PFSK-1 (cell line): ENCODE data around the gene CDC45.

Source experiments
- FOXP2 ChIP-seq: optimal IDR thresholded peaks from 2 replicates; pipeline ENCODE3; 2011; ENCODE audit warnings: borderline replicate concordance, control low read depth, inconsistent platforms; ENCODE audit not compliant: insufficient read depth; ENCODE audit errors: extremely low read length, extremely low read depth
- POLR2AphosphoS5 ChIP-seq: IDR thresholded peaks from 2 replicates; pipeline ENCODE4 v1.6.1; 2012; ENCODE audit warnings: low read depth, mild to moderate bottlenecking, control low read depth, low read length, moderate library complexity
- SIN3A ChIP-seq: IDR thresholded peaks from 2 replicates; pipeline ENCODE4 v1.6.1; 2012; ENCODE audit warnings: mild to moderate bottlenecking, low read length, moderate library complexity, borderline replicate concordance; ENCODE audit not compliant: insufficient read depth
- TAF1 ChIP-seq: IDR thresholded peaks from 2 replicates; pipeline ENCODE4 v1.6.1; 2012; ENCODE audit warnings: low read length, control low read depth, borderline replicate concordance; ENCODE audit not compliant: insufficient read depth
- TF ChIP-seq, protein P1 (sequence below), 2 experiments: IDR thresholded peaks; 2 replicates each; pipeline versions ENCODE4 v1.6.1 to v1.8.0; 2011 to 2012; ENCODE audit warnings: low read depth in 2 of 2, low read length in 2 of 2, control low read depth in 1 of 2, inconsistent platforms in 1 of 2, mild to moderate bottlenecking in 1 of 2, moderate library complexity in 1 of 2; ENCODE audit not compliant: insufficient read depth in 1 of 2

The CDC45 gene

DNA sequence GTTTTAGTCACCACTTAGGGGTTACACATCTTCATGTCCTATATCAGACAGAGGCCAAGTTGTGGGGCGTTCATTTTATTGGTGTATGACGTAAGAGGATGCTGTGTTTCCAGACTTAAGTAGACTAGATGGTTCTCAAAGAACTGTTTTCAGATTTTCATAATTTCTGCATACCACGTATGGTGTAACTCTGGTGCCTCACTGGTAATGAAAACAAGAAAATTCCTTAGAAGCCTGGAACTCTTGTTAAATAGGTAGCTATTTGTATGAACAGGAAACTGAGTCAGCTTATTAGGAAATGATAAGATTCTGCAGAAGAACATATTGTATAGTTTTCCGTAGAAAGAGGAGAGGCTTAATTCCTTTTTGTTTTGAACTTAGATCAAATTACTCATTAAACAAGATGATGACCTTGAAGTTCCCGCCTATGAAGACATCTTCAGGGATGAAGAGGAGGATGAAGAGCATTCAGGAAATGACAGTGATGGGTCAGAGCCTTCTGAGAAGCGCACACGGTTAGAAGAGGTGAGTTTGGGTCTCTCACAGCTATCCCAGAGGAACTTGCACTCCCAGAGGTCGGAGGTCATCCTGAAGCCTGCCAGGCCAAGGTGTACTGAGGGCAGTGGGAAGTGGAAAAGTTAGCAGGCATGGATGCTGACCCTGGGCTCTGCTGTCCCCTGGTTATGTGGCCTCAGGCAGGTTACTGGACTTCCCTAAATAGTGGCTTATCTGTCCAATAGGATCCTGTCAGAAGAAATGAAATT is 3.9 kb downstream of the CDC45 start:
- no peak for TF ChIP-seq SIN3A
- TF ChIP-seq POLR2AphosphoS5 = no peak
- TF ChIP-seq, protein P1, sequence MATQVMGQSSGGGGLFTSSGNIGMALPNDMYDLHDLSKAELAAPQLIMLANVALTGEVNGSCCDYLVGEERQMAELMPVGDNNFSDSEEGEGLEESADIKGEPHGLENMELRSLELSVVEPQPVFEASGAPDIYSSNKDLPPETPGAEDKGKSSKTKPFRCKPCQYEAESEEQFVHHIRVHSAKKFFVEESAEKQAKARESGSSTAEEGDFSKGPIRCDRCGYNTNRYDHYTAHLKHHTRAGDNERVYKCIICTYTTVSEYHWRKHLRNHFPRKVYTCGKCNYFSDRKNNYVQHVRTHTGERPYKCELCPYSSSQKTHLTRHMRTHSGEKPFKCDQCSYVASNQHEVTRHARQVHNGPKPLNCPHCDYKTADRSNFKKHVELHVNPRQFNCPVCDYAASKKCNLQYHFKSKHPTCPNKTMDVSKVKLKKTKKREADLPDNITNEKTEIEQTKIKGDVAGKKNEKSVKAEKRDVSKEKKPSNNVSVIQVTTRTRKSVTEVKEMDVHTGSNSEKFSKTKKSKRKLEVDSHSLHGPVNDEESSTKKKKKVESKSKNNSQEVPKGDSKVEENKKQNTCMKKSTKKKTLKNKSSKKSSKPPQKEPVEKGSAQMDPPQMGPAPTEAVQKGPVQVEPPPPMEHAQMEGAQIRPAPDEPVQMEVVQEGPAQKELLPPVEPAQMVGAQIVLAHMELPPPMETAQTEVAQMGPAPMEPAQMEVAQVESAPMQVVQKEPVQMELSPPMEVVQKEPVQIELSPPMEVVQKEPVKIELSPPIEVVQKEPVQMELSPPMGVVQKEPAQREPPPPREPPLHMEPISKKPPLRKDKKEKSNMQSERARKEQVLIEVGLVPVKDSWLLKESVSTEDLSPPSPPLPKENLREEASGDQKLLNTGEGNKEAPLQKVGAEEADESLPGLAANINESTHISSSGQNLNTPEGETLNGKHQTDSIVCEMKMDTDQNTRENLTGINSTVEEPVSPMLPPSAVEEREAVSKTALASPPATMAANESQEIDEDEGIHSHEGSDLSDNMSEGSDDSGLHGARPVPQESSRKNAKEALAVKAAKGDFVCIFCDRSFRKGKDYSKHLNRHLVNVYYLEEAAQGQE (IDR thresholded peaks at IDR 0.05; ENCODE audit: insufficient read depth in 1 of 2, low read depth in 2 of 2, low read length in 2 of 2) = no peak
- TF ChIP-seq TAF1 = no peak
- TF ChIP-seq FOXP2 = no peak

DNA sequence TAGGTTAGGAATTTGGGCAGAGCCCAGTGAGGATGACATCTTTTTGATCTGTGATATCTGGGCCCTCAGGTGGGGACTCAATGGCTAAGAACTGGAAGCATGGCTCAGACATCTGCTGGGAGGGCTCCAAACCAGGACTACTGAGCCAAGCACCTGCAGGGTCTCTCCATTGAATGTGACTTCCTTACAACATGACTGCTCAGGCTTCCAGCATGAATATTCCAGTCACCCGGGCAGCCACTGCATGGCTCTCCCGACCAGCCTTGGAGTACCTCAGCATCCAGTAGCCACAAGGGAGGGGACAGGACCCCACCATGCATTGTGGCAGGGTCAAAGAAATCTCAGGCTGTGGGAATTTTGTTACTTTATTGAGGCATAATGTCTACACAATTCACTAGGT is 8.6 kb downstream of the CDC45 start:
- TF ChIP-seq, protein P1 (IDR thresholded peaks at IDR 0.05; ENCODE audit: insufficient read depth in 1 of 2, low read depth in 2 of 2, low read length in 2 of 2) = no peak
- no peak for TF ChIP-seq TAF1
- TF ChIP-seq SIN3A = no peak
- TF ChIP-seq FOXP2 = no peak

DNA sequence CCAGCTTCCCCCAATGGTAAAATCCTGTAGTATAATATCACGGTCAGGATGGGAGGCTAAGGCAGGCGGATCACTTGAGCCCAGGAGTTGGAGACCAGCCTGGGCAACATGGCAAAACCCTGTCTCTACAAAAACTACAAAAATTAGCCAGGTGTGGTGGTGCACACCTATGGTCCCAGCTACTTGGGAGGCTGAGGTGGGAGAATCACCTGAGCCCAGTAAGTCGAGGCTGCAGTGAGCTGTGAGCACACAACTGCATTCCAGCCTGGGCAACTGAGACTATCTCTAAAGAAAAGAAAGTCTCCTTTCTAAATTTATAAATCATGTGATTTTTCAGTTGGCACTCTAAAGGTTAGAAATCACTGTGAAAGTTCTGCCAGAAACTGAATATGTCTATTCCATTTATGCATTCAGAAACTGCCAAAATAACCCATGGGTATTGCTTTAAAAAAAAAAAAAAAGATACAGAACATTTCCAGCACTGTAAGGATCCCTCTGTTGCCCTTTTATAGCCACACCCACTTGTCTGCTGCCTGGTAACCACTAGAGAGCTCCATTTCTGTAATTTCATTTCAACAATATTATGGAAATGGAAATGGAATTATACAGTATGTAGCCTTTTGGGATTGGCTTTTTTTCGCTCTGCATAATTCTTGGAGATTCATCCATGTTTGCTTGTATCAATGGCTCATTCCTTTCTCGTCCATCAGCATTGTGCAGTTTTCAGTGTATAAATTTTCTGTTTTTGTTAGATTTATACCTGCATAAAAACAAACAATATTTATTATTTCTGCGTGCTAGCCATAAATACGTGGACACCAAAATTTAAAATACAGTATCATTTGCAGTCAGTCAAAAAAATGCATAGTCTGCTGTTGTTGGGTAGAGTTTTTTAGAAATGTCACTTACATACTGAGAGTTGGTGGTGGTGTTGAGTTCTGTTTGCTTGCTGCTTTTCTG is 9.4 kb downstream of the CDC45 start:
- TF ChIP-seq SIN3A (no peak), FOXP2 (no peak), POLR2AphosphoS5 (no peak), TAF1 (no peak)
- TF ChIP-seq, protein P1 (IDR thresholded peaks at IDR 0.05; ENCODE audit: insufficient read depth in 1 of 2, low read depth in 2 of 2, low read length in 2 of 2) = no peak

DNA sequence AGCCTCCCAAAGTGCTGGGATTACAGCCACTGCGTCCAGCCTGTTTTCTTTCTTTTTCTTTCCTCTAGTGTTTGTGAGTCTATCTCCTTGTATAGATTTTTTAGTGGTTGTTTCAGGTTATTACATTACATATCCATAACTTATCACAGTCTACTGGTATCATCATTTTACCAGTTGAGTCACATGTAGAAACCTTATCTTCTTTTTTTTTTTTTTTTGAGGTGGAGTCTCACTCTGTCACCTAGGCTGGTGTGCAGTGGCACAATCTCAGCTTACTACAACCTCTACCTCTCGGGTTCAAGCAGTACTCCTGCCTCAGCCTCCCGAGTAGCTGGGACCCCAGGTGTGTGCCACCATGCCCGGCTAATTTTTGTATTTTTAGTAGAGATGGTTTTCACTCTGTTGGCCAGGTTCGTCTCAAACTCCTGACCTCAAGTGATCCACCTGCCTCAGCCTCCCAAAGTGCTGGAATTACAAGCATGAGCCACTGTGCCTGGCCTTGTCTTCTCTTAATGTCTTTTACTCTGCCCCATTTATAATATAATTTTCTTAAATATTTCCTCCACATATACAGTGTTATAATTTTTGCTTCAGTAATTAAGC is 11.0 kb downstream of the CDC45 start:
- TF ChIP-seq POLR2AphosphoS5 = no peak
- no peak for TF ChIP-seq SIN3A
- no peak for TF ChIP-seq FOXP2
- no peak for TF ChIP-seq TAF1
- TF ChIP-seq, protein P1 (IDR thresholded peaks at IDR 0.05; ENCODE audit: insufficient read depth in 1 of 2, low read depth in 2 of 2, low read length in 2 of 2) = no peak
